OCI-LY3 (cell line): ENCODE measurements around the gene SMIM15.

Experiments used
- EZH2phosphoT487 ChIP-seq: fragments of 200-600 bp; shearing (Covaris generic); IDR thresholded peaks from 2 replicates; pipeline ENCODE4 v1.6.1; 2018; ENCODE audit warnings: antibody characterized with exemption, mixed run types, low read depth
- TF ChIP-seq, protein P1 (sequence below): fragments of 200-600, 300-600 bp; sonication (generic); IDR thresholded peaks from 2 replicates; pipeline ENCODE4 v1.5.1; 2014; ENCODE audit warnings: antibody characterized with exemption, low read length, low read depth

DNA sequence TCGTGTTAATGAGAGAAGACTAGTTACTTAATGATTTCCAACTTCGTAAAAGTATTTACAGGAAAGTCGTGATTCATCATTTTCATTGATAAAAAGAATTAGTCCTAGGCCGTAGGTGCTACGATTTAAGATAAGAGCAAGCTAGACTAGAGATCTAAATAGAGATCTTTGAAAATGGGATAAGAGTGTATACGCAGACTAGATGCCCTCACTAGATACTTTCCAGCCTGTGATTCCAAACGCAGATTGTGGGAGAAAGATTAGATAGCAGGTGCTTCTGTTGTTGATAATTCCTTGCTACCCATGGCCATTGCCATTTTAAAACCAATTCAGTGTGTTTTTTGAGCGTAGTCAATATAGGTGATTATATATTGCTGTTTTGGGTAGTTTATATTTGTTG is 6.7 kb upstream of the SMIM15 start:
- TF ChIP-seq, protein P1, sequence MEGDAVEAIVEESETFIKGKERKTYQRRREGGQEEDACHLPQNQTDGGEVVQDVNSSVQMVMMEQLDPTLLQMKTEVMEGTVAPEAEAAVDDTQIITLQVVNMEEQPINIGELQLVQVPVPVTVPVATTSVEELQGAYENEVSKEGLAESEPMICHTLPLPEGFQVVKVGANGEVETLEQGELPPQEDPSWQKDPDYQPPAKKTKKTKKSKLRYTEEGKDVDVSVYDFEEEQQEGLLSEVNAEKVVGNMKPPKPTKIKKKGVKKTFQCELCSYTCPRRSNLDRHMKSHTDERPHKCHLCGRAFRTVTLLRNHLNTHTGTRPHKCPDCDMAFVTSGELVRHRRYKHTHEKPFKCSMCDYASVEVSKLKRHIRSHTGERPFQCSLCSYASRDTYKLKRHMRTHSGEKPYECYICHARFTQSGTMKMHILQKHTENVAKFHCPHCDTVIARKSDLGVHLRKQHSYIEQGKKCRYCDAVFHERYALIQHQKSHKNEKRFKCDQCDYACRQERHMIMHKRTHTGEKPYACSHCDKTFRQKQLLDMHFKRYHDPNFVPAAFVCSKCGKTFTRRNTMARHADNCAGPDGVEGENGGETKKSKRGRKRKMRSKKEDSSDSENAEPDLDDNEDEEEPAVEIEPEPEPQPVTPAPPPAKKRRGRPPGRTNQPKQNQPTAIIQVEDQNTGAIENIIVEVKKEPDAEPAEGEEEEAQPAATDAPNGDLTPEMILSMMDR: no peak
- TF ChIP-seq EZH2phosphoT487: no peak
